ENCODE data around the gene RCAN2.

The RCAN2 gene

GRCh38 chr6:46215777-46216176 lies 275.5 kb downstream of the RCAN2 start:
- no peak for TF ChIP-seq CTCF (IDR thresholded peaks at IDR 0.05)
- Histone ChIP-seq H3K4me3 (ENCODE audit: low read depth in 1 of 2, low read length in 1 of 2) (no peak overlapping the region), H3K27me3 (no peaks in the 10 kb centered on the region), H3K27ac (no peak overlapping the region), H3K4me1 (ENCODE audit: control insufficient read depth in 1 of 2, insufficient read depth in 1 of 2, low read depth in 1 of 2, low read length in 1 of 2) (peaks cover 0 to 8% of the 10 kb centered on the region in 2 experiments), H3K36me3 (no peaks in the 10 kb centered on the region), H3K9me3 (no peaks in the 10 kb centered on the region)

DNA sequence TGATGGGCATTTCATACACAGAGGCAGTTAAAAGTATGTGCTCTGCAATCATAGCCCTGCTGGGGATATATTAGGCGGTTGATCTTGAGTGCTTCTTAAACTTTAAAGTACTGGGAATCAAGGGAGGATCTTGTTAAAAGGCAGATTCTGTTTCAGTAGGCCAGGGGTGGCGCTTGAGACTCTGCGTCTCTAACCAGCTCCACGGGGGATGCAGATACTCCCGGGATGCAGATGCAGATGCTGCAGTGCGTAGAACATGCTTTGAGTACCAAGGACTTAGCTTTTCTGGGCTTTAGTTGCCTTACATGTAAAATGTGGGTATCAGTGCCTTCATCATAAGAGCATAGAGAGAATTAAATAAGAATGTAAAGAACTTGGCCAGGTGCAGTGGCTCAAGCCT lies 276.0 kb downstream of the RCAN2 start:
- Histone ChIP-seq H3K36me3 (no peaks in the 10 kb centered on the region), H3K27ac (no peak overlapping the region), H3K4me1 (ENCODE audit: control insufficient read depth in 1 of 2, insufficient read depth in 1 of 2, low read depth in 1 of 2, low read length in 1 of 2) (peaks cover 0 to 8% of the 10 kb centered on the region in 2 experiments), H3K9me3 (no peaks in the 10 kb centered on the region), H3K4me3 (ENCODE audit: low read depth in 1 of 2, low read length in 1 of 2) (no peak overlapping the region), H3K27me3 (no peaks in the 10 kb centered on the region)
- TF ChIP-seq CTCF (IDR thresholded peaks at IDR 0.05): no peak

GRCh38 chr6:46211917-46212316 lies 279.3 kb downstream of the RCAN2 start:
- no peaks in the 10 kb centered on the region for H3K9me3 ChIP-seq
- H3K36me3 ChIP-seq: no peaks in the 10 kb centered on the region
- no peak overlapping the region for H3K4me3 ChIP-seq (ENCODE audit: low read depth in 1 of 2, low read length in 1 of 2)
- H3K4me1 ChIP-seq (ENCODE audit: control insufficient read depth in 1 of 2, insufficient read depth in 1 of 2, low read depth in 1 of 2, low read length in 1 of 2): peaks cover 18 to 23% of the 10 kb centered on the region in 2 experiments
- H3K27ac ChIP-seq: no peak overlapping the region
- no peak for TF ChIP-seq CTCF (IDR thresholded peaks at IDR 0.05)
- H3K27me3 ChIP-seq: no peaks in the 10 kb centered on the region

- no peaks in the 10 kb centered on the region for H3K27me3 ChIP-seq
- no peaks in the 10 kb centered on the region for H3K9me3 ChIP-seq
- H3K27ac ChIP-seq: no peak overlapping the region
- H3K4me3 ChIP-seq (ENCODE audit: low read depth in 1 of 2, low read length in 1 of 2): no peak overlapping the region
- peaks cover 18 to 23% of the 10 kb centered on the region in 2 experiments for H3K4me1 ChIP-seq (ENCODE audit: control insufficient read depth in 1 of 2, insufficient read depth in 1 of 2, low read depth in 1 of 2, low read length in 1 of 2)
- H3K36me3 ChIP-seq: no peaks in the 10 kb centered on the region
- no peak for TF ChIP-seq CTCF (IDR thresholded peaks at IDR 0.05)
Measured at GRCh38 chr6:46210294-46210693, 281.0 kb downstream of the RCAN2 start.

GRCh38 chr6:46208303-46208702 lies 282.9 kb downstream of the RCAN2 start:
- H3K27ac ChIP-seq: no peak overlapping the region
- no peaks in the 10 kb centered on the region for H3K36me3 ChIP-seq
- H3K4me1 ChIP-seq (ENCODE audit: control insufficient read depth in 1 of 2, insufficient read depth in 1 of 2, low read depth in 1 of 2, low read length in 1 of 2): peaks cover 18 to 23% of the 10 kb centered on the region in 2 experiments
- no peak overlapping the region for H3K4me3 ChIP-seq (ENCODE audit: low read depth in 1 of 2, low read length in 1 of 2)
- TF ChIP-seq CTCF (IDR thresholded peaks at IDR 0.05): no peak
- no peaks in the 10 kb centered on the region for H3K27me3 ChIP-seq
- H3K9me3 ChIP-seq: no peaks in the 10 kb centered on the region

DNA sequence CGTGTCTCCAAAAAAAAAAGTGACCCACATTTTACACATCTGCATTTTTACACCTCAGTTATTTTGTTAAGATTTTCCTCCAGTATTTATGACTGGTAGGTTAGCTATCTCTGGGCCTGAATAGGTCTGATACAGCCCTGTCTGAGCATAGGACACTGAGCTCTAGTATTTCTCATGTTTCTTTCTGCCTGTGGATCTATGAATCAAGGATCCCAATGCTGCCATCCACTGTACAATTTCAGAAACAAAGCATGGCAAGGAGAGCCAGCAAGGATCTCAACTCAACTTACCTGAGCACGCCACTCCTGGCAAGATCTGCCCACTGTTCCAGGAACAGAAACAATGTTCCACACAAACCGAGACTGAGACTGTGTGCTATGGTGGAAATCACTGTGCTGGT lies 284.1 kb downstream of the RCAN2 start:
- Histone ChIP-seq H3K4me1 (ENCODE audit: control insufficient read depth in 1 of 2, insufficient read depth in 1 of 2, low read depth in 1 of 2, low read length in 1 of 2) (peaks cover 18 to 23% of the 10 kb centered on the region in 2 experiments), H3K36me3 (no peaks in the 10 kb centered on the region), H3K9me3 (no peaks in the 10 kb centered on the region), H3K27me3 (no peaks in the 10 kb centered on the region), H3K27ac (no peak overlapping the region), H3K4me3 (ENCODE audit: low read depth in 1 of 2, low read length in 1 of 2) (no peak overlapping the region)
- TF ChIP-seq CTCF (IDR thresholded peaks at IDR 0.05): no peak
